Measurements from ENCODE around the gene PAN3.

Gene PAN3

GRCh38 chr13:28318496-28318895, 180.2 kb downstream of the PAN3 start:
- no CpG with 5 or more reads among the region's 7 CpGs for WGBS, 2 donors (ENCODE audit: extremely low coverage in 2 of 2, insufficient read length in 2 of 2, insufficient replicate concordance in 1 of 2)
- no peak overlapping the region for H3K27ac ChIP-seq (replicated peaks; ENCODE audit: low read length)

GRCh38 chr13:28319528-28319927, 181.2 kb downstream of the PAN3 start:
- no peaks in the 10 kb centered on the region for H3K36me3 ChIP-seq (replicated peaks in 1 of 2; ENCODE audit: control insufficient read depth in 2 of 2, insufficient read depth in 2 of 2, low read length in 2 of 2)
- H4K8ac ChIP-seq (ENCODE audit: low read depth, low read length): no peak overlapping the region
- H3K27me3 ChIP-seq (ENCODE audit: control insufficient read depth in 3 of 3, insufficient read depth in 3 of 3, low read depth in 1 of 3, low read length in 3 of 3): peaks cover 0 to 5% (median 0%) of the 10 kb centered on the region in 3 experiments
- no peak overlapping the region for H2BK12ac ChIP-seq (ENCODE audit: low read length)
- H3K27ac ChIP-seq (replicated peaks; ENCODE audit: low read length): no peak overlapping the region
- H3K4ac ChIP-seq (ENCODE audit: low read length): no peak overlapping the region
- H3K23ac ChIP-seq (ENCODE audit: low read depth, low read length, poor library complexity): no peak overlapping the region
- peaks cover 7 to 9% of the 10 kb centered on the region in 2 donors for H3K4me1 ChIP-seq (ENCODE audit: control insufficient read depth in 2 of 2, insufficient read depth in 1 of 2, low read depth in 1 of 2, low read length in 2 of 2)
- H2BK120ac ChIP-seq (ENCODE audit: low read depth, low read length): no peak overlapping the region
- no peak overlapping the region for H3K4me3 ChIP-seq (ENCODE audit: low read length in 2 of 2)
- DNase-seq (ENCODE audit: low spot score): no peak
- H3K18ac ChIP-seq (ENCODE audit: low read length): no peak overlapping the region
- no CpG with 5 or more reads among the region's 5 CpGs for WGBS, 2 donors (ENCODE audit: extremely low coverage in 2 of 2, insufficient read length in 2 of 2, insufficient replicate concordance in 1 of 2)
- no peak overlapping the region for H2AK5ac ChIP-seq (ENCODE audit: low read depth, low read length)
- no peak overlapping the region for H2BK15ac ChIP-seq (ENCODE audit: low read length)
- no peaks in the 10 kb centered on the region for H3K9me3 ChIP-seq (replicated peaks in 1 of 2; ENCODE audit: control insufficient read depth in 2 of 2, insufficient read depth in 1 of 2, low read depth in 1 of 2, low read length in 2 of 2)
- no peaks in the 10 kb centered on the region for H3K79me1 ChIP-seq (ENCODE audit: low read depth, low read length)
- no peak overlapping the region for H3K4me2 ChIP-seq (ENCODE audit: insufficient read depth, low read length, poor library complexity, severe bottlenecking)
- H3K14ac ChIP-seq (ENCODE audit: low read length): no peak overlapping the region
- no peak overlapping the region for H3K9ac ChIP-seq (ENCODE audit: low read depth, low read length, poor library complexity)
- H2BK5ac ChIP-seq (ENCODE audit: low read length): no peak overlapping the region
- no peak overlapping the region for H2AFZ ChIP-seq (ENCODE audit: low read length)
- H4K91ac ChIP-seq (ENCODE audit: low read depth, low read length, poor library complexity): no peak overlapping the region

More at GRCh38 chr13:28318496-28318895, 180.2 kb downstream of the PAN3 start:
- Histone ChIP-seq H3K36me3 (replicated peaks in 1 of 2; ENCODE audit: control insufficient read depth in 2 of 2, insufficient read depth in 2 of 2, low read length in 2 of 2) (no peaks in the 10 kb centered on the region), H3K4me3 (ENCODE audit: low read length in 2 of 2) (no peak overlapping the region), H3K9me3 (replicated peaks in 1 of 2; ENCODE audit: control insufficient read depth in 2 of 2, insufficient read depth in 1 of 2, low read depth in 1 of 2, low read length in 2 of 2) (no peaks in the 10 kb centered on the region), H3K4ac (ENCODE audit: low read length) (no peak overlapping the region), H2BK12ac (ENCODE audit: low read length) (no peak overlapping the region), H2BK5ac (ENCODE audit: low read length) (no peak overlapping the region), H3K27me3 (ENCODE audit: control insufficient read depth in 3 of 3, insufficient read depth in 3 of 3, low read depth in 1 of 3, low read length in 3 of 3) (peaks cover 0 to 5% (median 0%) of the 10 kb centered on the region in 3 experiments), H4K8ac (ENCODE audit: low read depth, low read length) (no peak overlapping the region), H3K23ac (ENCODE audit: low read depth, low read length, poor library complexity) (no peak overlapping the region), H3K4me1 (ENCODE audit: control insufficient read depth in 2 of 2, insufficient read depth in 1 of 2, low read depth in 1 of 2, low read length in 2 of 2) (peaks cover 7 to 9% of the 10 kb centered on the region in 2 donors), H3K79me1 (ENCODE audit: low read depth, low read length) (no peaks in the 10 kb centered on the region), H2BK15ac (ENCODE audit: low read length) (no peak overlapping the region), H3K14ac (ENCODE audit: low read length) (no peak overlapping the region), H2AK5ac (ENCODE audit: low read depth, low read length) (peak overlapping the region; percentile 14), H2BK120ac (ENCODE audit: low read depth, low read length) (no peak overlapping the region), H3K18ac (ENCODE audit: low read length) (peak overlapping the region; percentile 65), H2AFZ (ENCODE audit: low read length) (no peak overlapping the region), H4K91ac (ENCODE audit: low read depth, low read length, poor library complexity) (no peak overlapping the region), H3K9ac (ENCODE audit: low read depth, low read length, poor library complexity) (no peak overlapping the region), H3K4me2 (ENCODE audit: insufficient read depth, low read length, poor library complexity, severe bottlenecking) (no peak overlapping the region)
- DNase-seq (ENCODE audit: low spot score): no peak

GRCh38 chr13:28320209-28320608, 181.9 kb downstream of the PAN3 start:
- H2AK5ac ChIP-seq (ENCODE audit: low read depth, low read length): no peak overlapping the region
- no peaks in the 10 kb centered on the region for H3K9me3 ChIP-seq (replicated peaks in 1 of 2; ENCODE audit: control insufficient read depth in 2 of 2, insufficient read depth in 1 of 2, low read depth in 1 of 2, low read length in 2 of 2)
- no peak overlapping the region for H3K4me2 ChIP-seq (ENCODE audit: insufficient read depth, low read length, poor library complexity, severe bottlenecking)
- no CpG with 5 or more reads among the region's 6 CpGs for WGBS, 2 donors (ENCODE audit: extremely low coverage in 2 of 2, insufficient read length in 2 of 2, insufficient replicate concordance in 1 of 2)
- H3K4me3 ChIP-seq (ENCODE audit: low read length in 2 of 2): no peak overlapping the region
- no peaks in the 10 kb centered on the region for H3K36me3 ChIP-seq (replicated peaks in 1 of 2; ENCODE audit: control insufficient read depth in 2 of 2, insufficient read depth in 2 of 2, low read length in 2 of 2)
- no peak overlapping the region for H2BK15ac ChIP-seq (ENCODE audit: low read length)
- H3K27me3 ChIP-seq (ENCODE audit: control insufficient read depth in 3 of 3, insufficient read depth in 3 of 3, low read depth in 1 of 3, low read length in 3 of 3): peaks cover 0 to 5% (median 0%) of the 10 kb centered on the region in 3 experiments
- no peak overlapping the region for H3K18ac ChIP-seq (ENCODE audit: low read length)
- no peak overlapping the region for H3K27ac ChIP-seq (replicated peaks; ENCODE audit: low read length)
- no peak overlapping the region for H3K23ac ChIP-seq (ENCODE audit: low read depth, low read length, poor library complexity)
- no peak overlapping the region for H4K91ac ChIP-seq (ENCODE audit: low read depth, low read length, poor library complexity)
- H3K9ac ChIP-seq (ENCODE audit: low read depth, low read length, poor library complexity): no peak overlapping the region
- H2BK12ac ChIP-seq (ENCODE audit: low read length): no peak overlapping the region
- no peak overlapping the region for H2AFZ ChIP-seq (ENCODE audit: low read length)
- no peak overlapping the region for H3K14ac ChIP-seq (ENCODE audit: low read length)
- no peak overlapping the region for H4K8ac ChIP-seq (ENCODE audit: low read depth, low read length)
- no peak overlapping the region for H2BK5ac ChIP-seq (ENCODE audit: low read length)
- H3K4me1 ChIP-seq (ENCODE audit: control insufficient read depth in 2 of 2, insufficient read depth in 1 of 2, low read depth in 1 of 2, low read length in 2 of 2): peaks cover 7 to 9% of the 10 kb centered on the region in 2 donors
- no peak for DNase-seq (ENCODE audit: low spot score)
- H2BK120ac ChIP-seq (ENCODE audit: low read depth, low read length): no peak overlapping the region
- no peaks in the 10 kb centered on the region for H3K79me1 ChIP-seq (ENCODE audit: low read depth, low read length)
- H3K4ac ChIP-seq (ENCODE audit: low read length): no peak overlapping the region

GRCh38 chr13:28320884-28321574, 182.7 kb downstream of the PAN3 start:
- Histone ChIP-seq H3K23ac (ENCODE audit: low read depth, low read length, poor library complexity) (no peak overlapping the region), H3K79me1 (ENCODE audit: low read depth, low read length) (no peaks in the 10 kb centered on the region), H2BK5ac (ENCODE audit: low read length) (no peak overlapping the region), H3K9me3 (replicated peaks in 1 of 2; ENCODE audit: control insufficient read depth in 2 of 2, insufficient read depth in 1 of 2, low read depth in 1 of 2, low read length in 2 of 2) (no peaks in the 10 kb centered on the region), H2AK5ac (ENCODE audit: low read depth, low read length) (no peak overlapping the region), H4K91ac (ENCODE audit: low read depth, low read length, poor library complexity) (no peak overlapping the region), H2BK12ac (ENCODE audit: low read length) (no peak overlapping the region), H2BK15ac (ENCODE audit: low read length) (no peak overlapping the region), H3K27ac (replicated peaks; ENCODE audit: low read length) (no peak overlapping the region), H3K14ac (ENCODE audit: low read length) (no peak overlapping the region), H2BK120ac (ENCODE audit: low read depth, low read length) (no peak overlapping the region), H3K4me3 (ENCODE audit: low read length in 2 of 2) (no peak overlapping the region), H3K4ac (ENCODE audit: low read length) (no peak overlapping the region), H3K36me3 (replicated peaks in 1 of 2; ENCODE audit: control insufficient read depth in 2 of 2, insufficient read depth in 2 of 2, low read length in 2 of 2) (no peaks in the 10 kb centered on the region), H3K9ac (ENCODE audit: low read depth, low read length, poor library complexity) (no peak overlapping the region), H3K18ac (ENCODE audit: low read length) (no peak overlapping the region), H4K8ac (ENCODE audit: low read depth, low read length) (no peak overlapping the region), H2AFZ (ENCODE audit: low read length) (no peak overlapping the region), H3K4me2 (ENCODE audit: insufficient read depth, low read length, poor library complexity, severe bottlenecking) (no peak overlapping the region), H3K27me3 (ENCODE audit: control insufficient read depth in 3 of 3, insufficient read depth in 3 of 3, low read depth in 1 of 3, low read length in 3 of 3) (peaks cover 0 to 5% (median 0%) of the 10 kb centered on the region in 3 experiments), H3K4me1 (ENCODE audit: control insufficient read depth in 2 of 2, insufficient read depth in 1 of 2, low read depth in 1 of 2, low read length in 2 of 2) (peaks cover 4 to 5% of the 10 kb centered on the region in 2 donors)
- no CpG with 5 or more reads among the region's 11 CpGs for WGBS, 2 donors (ENCODE audit: extremely low coverage in 2 of 2, insufficient read length in 2 of 2, insufficient replicate concordance in 1 of 2)
- no peak for DNase-seq (ENCODE audit: low spot score)
